HepG2 (cell line): ENCODE results near the gene FBXW8. TPM values are rescaled to one million over a fixed set of nuclear protein-coding genes. Genes with fewer than 3 reads are reported as not detected.

ENCODE experiments used
- ATAC-seq: fragments of 200-7000 bp; cut with Tn5 transposase; 3 replicates; pipeline ENCODE4 v1.9.1; 2020; ENCODE audit warnings: mild to moderate bottlenecking, moderate library complexity
- BruUV-seq: library from RNA; stranded (reverse); fragments of 400-500 nt; replicated peaks from 2 replicates; lab custom pipeline; 2021; lab: Mats Ljungman, UMichigan
- CTCF ChIA-PET: fragments of 300-600 bp; formaldehyde crosslinking; extraction: SDS; loops from one replicate; lab custom pipeline; 2021; ENCODE audit warnings: low total read pairs, inconsistent platforms, low intra/inter-chr PET ratio; lab: Yijun Ruan, JAX
- POLR2A ChIA-PET: fragments of 350-600 bp; sonication (Branson Sonifier 250); formaldehyde crosslinking; loops from one replicate; lab custom pipeline; 2020; ENCODE audit warnings: antibody characterized with exemption, inconsistent platforms; lab: Yijun Ruan, JAX
- DNase-seq: peaks from one replicate; pipeline ENCODE4 v3.0.0-alpha.2; 2015; ENCODE audit warnings: low spot score
- FAIRE-seq: peaks from 3 replicates; lab custom pipeline; 2011; peaks lifted over from hg19 to GRCh38; lab: Jason Lieb, UNC
- H2AFZ ChIP-seq: one replicate; pipeline ENCODE4 v1.6.1; 2011; ENCODE audit warnings: low read length, inconsistent platforms
- H3K27ac ChIP-seq: fragments of 300-600 bp; 3 replicates; pipeline ENCODE4 v1.8.0; 2011; ENCODE audit warnings: mixed run types, mild to moderate bottlenecking, mixed read lengths, low read length, inconsistent platforms; ENCODE audit not compliant: insufficient read depth; ENCODE audit errors: extremely low read length
- H3K27me3 ChIP-seq, 2 experiments: fragments of 200-600 bp in 1 of 2; 2 replicates in 1 of 2; 3 replicates in 1 of 2; pipeline versions ENCODE4 v1.6.0 to v1.8.0; 2011; ENCODE audit warnings: low read length in 2 of 2, mild to moderate bottlenecking in 2 of 2, moderate library complexity in 2 of 2, inconsistent platforms in 1 of 2; ENCODE audit not compliant: insufficient read depth in 2 of 2, control insufficient read depth in 1 of 2
- H3K36me3 ChIP-seq, 2 experiments: fragments of 200-600 bp in 1 of 2; replicated peaks in 1 of 2; 2 replicates in 1 of 2; 3 replicates in 1 of 2; pipeline versions ENCODE4 v1.5.1 to v1.8.0; 2011; ENCODE audit warnings: low read length in 2 of 2, inconsistent platforms in 1 of 2; ENCODE audit not compliant: insufficient read depth in 2 of 2, control insufficient read depth in 1 of 2
- H3K4me1 ChIP-seq: 2 replicates; pipeline ENCODE4 v1.5.1; 2012; ENCODE audit warnings: low read length, inconsistent platforms; ENCODE audit not compliant: insufficient read depth
- H3K4me2 ChIP-seq: 2 replicates; pipeline ENCODE4 v1.6.0; 2011; ENCODE audit warnings: low read depth, low read length, inconsistent platforms
- H3K4me3 ChIP-seq, 3 experiments: fragments of 200-600 bp in 1 of 3; sonication (generic), shearing (Covaris generic) in 1 of 3; replicated peaks in 1 of 3; 2 replicates each; pipeline ENCODE4 v1.5.1; 2011 to 2016; ENCODE audit warnings: low read length in 3 of 3, inconsistent platforms in 2 of 3, low read depth in 2 of 3, mild to moderate bottlenecking in 2 of 3, control low read depth in 1 of 3, mixed read lengths in 1 of 3; ENCODE audit not compliant: insufficient read depth in 1 of 3
- H3K79me2 ChIP-seq: one replicate; pipeline ENCODE4 v1.6.1; 2011; ENCODE audit warnings: low read length, inconsistent platforms; ENCODE audit not compliant: insufficient read depth
- H3K9ac ChIP-seq: 2 replicates; pipeline ENCODE4 v1.6.0; 2011; ENCODE audit warnings: mild to moderate bottlenecking, low read depth, low read length, inconsistent platforms; ENCODE audit not compliant: insufficient read depth
- H3K9me3 ChIP-seq: 2 replicates; pipeline ENCODE4 v1.5.1; 2012; ENCODE audit warnings: mild to moderate bottlenecking, low read length
- H4K20me1 ChIP-seq: 2 replicates; pipeline ENCODE4 v1.6.0; 2011; ENCODE audit warnings: inconsistent platforms, mild to moderate bottlenecking, low read length, moderate library complexity; ENCODE audit not compliant: insufficient read depth
- EHMT2 ChIP-seq: fragments of 200-600 bp; sonication (generic); IDR thresholded peaks from 2 replicates; pipeline ENCODE4 v1.7.0; 2017; ENCODE audit warnings: antibody characterized with exemption, low read depth, low read length, borderline replicate concordance
- KAT8 ChIP-seq: IDR thresholded peaks from 2 replicates; pipeline ENCODE4 v1.6.1; 2016; ENCODE audit warnings: missing genetic modification reagents, missing compliant biosample characterization
- MAFG ChIP-seq: sonication (generic); formaldehyde crosslinking; IDR thresholded peaks from 2 replicates; pipeline ENCODE4 v1.5.1; 2020; ENCODE audit warnings: mild to moderate bottlenecking, missing genetic modification reagents
- MBNL3 ChIP-seq: fragments of 250-450 bp; sonication (Bioruptor Pico); conservative IDR thresholded peaks from 2 replicates; pipeline ENCODE4 v1.8.0; 2022; ENCODE audit warnings: mild to moderate bottlenecking, inconsistent platforms
- NCOA5 ChIP-seq: sonication (generic); formaldehyde crosslinking; IDR thresholded peaks from 2 replicates; pipeline ENCODE4 v1.4.0; 2020; ENCODE audit warnings: missing genetic modification reagents
- NPAS2 ChIP-seq: sonication (generic); formaldehyde crosslinking; IDR thresholded peaks from 2 replicates; pipeline ENCODE4 v1.8.0; 2022; ENCODE audit warnings: mild to moderate bottlenecking, missing genetic modification reagents, borderline replicate concordance
- NR3C1 ChIP-seq: sonication (generic); formaldehyde crosslinking; IDR thresholded peaks from 2 replicates; pipeline ENCODE4 v1.4.0; 2020; ENCODE audit warnings: missing genetic modification reagents
- SETDB1 ChIP-seq: sonication (generic); formaldehyde crosslinking; IDR thresholded peaks from 2 replicates; pipeline ENCODE4 v1.5.1; 2020; ENCODE audit warnings: missing genetic modification reagents, mild to moderate bottlenecking, borderline replicate concordance
- SKIL ChIP-seq: sonication (generic); formaldehyde crosslinking; IDR thresholded peaks from 2 replicates; pipeline ENCODE4 v1.8.0; 2022; ENCODE audit warnings: missing genetic modification reagents, mild to moderate bottlenecking, moderate library complexity, borderline replicate concordance
- SMARCC2 ChIP-seq: fragments of 450-650 bp; IDR thresholded peaks from 2 replicates; pipeline ENCODE4 v1.6.1; 2017; ENCODE audit warnings: antibody characterized with exemption, mild to moderate bottlenecking
- TIGD3 ChIP-seq: sonication (generic); formaldehyde crosslinking; IDR thresholded peaks from 2 replicates; pipeline ENCODE4 v1.5.1; 2020; ENCODE audit warnings: mild to moderate bottlenecking, missing genetic modification reagents, borderline replicate concordance
- YEATS2 ChIP-seq: sonication (generic); formaldehyde crosslinking; IDR thresholded peaks from 2 replicates; pipeline ENCODE4 v1.4.0; 2020; ENCODE audit warnings: missing genetic modification reagents, borderline replicate concordance
- ZNF142 ChIP-seq: sonication (generic); formaldehyde crosslinking; IDR thresholded peaks from 2 replicates; pipeline ENCODE4 v1.4.0; 2020; ENCODE audit warnings: missing genetic modification reagents
- ZNF552 ChIP-seq: sonication (generic); formaldehyde crosslinking; IDR thresholded peaks from 2 replicates; pipeline ENCODE4 v1.9.0; 2022; ENCODE audit warnings: missing genetic modification reagents, mild to moderate bottlenecking, borderline replicate concordance
- ZNF704 ChIP-seq: sonication (generic); formaldehyde crosslinking; IDR thresholded peaks from 2 replicates; pipeline ENCODE4 v1.8.1; 2023; ENCODE audit warnings: mild to moderate bottlenecking, inconsistent platforms, moderate library complexity, missing genetic modification reagents, borderline replicate concordance
- WGBS: methylation state at CpG from one replicate; pipeline ENCODE4 v1.1.6; 2017; ENCODE audit warnings: low lambda C conversion rate; 5-methylcytosine and 5-hydroxymethylcytosine counted together
- in situ Hi-C: cut with HindIII; loops from 2 replicates; pipeline ENCODE4 v1.10.0; 2017; ENCODE audit warnings: low pct_unique_long_range_greater_than_20kb; ENCODE audit not compliant: extremely low pct_ligation_motif_present
- intact Hi-C: fragments of 100-400 bp; cut with micrococcal nuclease; formaldehyde crosslinking; loops from one replicate; pipeline ENCODE4 v1.10.0; 2022; ENCODE audit not compliant: unreplicated experiment
- polyA plus RNA-seq, 8 experiments: library from polyadenylated mRNA; depleted of rRNA in 3 of 8; stranded (reverse) in 7 of 8; unstranded in 1 of 8; fragments of >200 nt; fragmentation: Illumina TruSeq in 4 of 8; extraction: Trizol in 4 of 8; gene quantifications; 2 replicates each; pipeline versions ENCODE4 v1.2.1 to v1.2.3, GENCODE V29; 2011 to 2016; ENCODE audit warnings: low read depth in 4 of 8, missing spikeins in 1 of 8, mixed read lengths in 1 of 8; ENCODE audit not compliant: insufficient read depth in 1 of 8
- total RNA-seq, 5 experiments: library from RNA; depleted of rRNA; stranded (reverse); fragments of >200 nt; fragmentation: Illumina TruSeq; extraction: Trizol; gene quantifications; 2 replicates each; pipeline ENCODE4 v1.2.3, GENCODE V29; 2016; ENCODE audit warnings: low read depth in 1 of 5

FBXW8 gene
- total and polyA plus RNA-seq, 2 of the 13 experiments (the other 11 are each of a cell fraction or from before 2014, with no cell fraction given), result 5.1 to 5.9 TPM

GRCh38 chr12:116996621-116997020 lies 85.9 kb downstream of the FBXW8 start:
- Histone ChIP-seq H3K36me3 (no peaks in the 10 kb centered on the region; a peak in 3 of 5 replicates), H3K27ac (no peak overlapping the region), H3K9ac (no peak overlapping the region), H4K20me1 (no peaks in the 10 kb centered on the region), H3K27me3 (no peaks in the 10 kb centered on the region), H3K79me2 (no peaks in the 10 kb centered on the region), H3K4me3 (no peak overlapping the region), H3K4me2 (no peak overlapping the region), H3K9me3 (no peaks in the 10 kb centered on the region), H2AFZ (no peak overlapping the region), H3K4me1 (no peaks in the 10 kb centered on the region)
- in situ Hi-C loops, result no loop called here
- ATAC-seq (no peak), DNase-seq (no peak), FAIRE-seq (no peak)
- BruUV-seq, result no TSS peak
- TF ChIP-seq TIGD3 (no peak), MBNL3 (CRISPR knock-in tag) (no peak), SMARCC2 (no peak), KAT8 (CRISPR knock-in tag) (no peak), NCOA5 (CRISPR knock-in tag) (no peak), MAFG (no peak), ZNF704 (CRISPR knock-in tag) (no peak), ZNF142 (no peak), EHMT2 (no peak), SETDB1 (CRISPR knock-in tag) (no peak), NPAS2 (no peak), YEATS2 (CRISPR knock-in tag) (no peak), NR3C1 (CRISPR knock-in tag) (no peak), ZNF552 (CRISPR knock-in tag) (no peak), SKIL (CRISPR knock-in tag) (no peak)
- intact Hi-C loops, result no loop called here
- ChIA-PET CTCF (no interaction called here), POLR2A (no interaction called here)
- 96% methylated on average over 8 of the region's 8 CpGs for WGBS
